Hematopoietic multipotent progenitor cell treated with erythropoietin and hydrocortisone succinate and interleukin-3 and kit ligand, for 15 days (in vitro differentiated cells): ENCODE results near the gene PEAK3.
"Not testable (repeated sequence)": the region's sequence is repeated elsewhere in the genome, so short reads cannot be mapped to it uniquely, and the experiment has no call there.

Experiments used
- DNase-seq: peaks from one replicate; pipeline ENCODE4 v3.0.0-alpha.2; 2015; ENCODE audit warnings: low spot score

The PEAK3 gene

DNA sequence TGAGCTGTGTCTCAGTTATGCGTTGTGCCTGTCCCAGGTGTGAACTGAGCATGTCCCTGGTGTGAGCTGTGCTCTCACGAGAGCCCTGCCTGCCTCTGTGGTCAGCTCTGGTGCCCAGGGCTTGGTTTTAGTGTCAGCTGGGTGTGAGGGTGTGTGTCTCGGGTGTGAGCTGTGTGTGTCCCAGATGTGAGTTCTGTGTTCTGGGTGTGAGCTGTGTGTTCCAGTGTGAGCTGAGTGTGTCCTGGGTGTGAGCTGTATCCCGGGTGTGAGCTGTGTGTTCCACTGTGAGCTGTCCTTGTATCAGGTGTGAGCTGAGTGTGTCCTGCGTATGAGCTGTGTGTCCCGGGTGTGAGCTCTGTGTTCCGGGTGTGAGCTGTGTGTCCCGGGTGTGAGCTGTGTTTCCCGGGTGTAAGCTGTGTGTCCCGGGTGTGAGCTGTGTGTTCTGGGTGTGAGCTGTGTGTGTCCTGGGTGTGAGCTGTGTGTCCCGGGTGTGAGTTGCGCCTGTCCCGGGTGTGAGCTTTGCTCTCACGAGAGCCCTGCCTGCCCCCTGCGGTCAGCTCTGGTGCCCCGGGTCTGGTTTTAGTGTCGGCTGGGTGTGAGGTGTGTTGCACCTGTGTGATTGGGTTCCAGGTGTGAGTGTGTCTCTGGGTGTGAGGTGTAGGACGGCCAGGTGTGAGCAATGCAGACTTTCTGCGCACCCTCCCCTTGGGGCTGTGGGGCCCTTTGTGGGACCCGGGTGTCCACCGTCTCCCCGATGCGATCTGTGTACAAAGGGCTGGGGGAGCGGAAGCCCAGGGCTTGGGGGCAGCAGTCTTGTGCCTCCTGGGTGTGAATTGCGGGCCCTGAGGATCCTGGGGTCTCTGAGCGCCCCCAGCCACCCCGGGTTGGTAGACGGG, 7.1 kb upstream of the PEAK3 start:
- DNase-seq: no peak

DNA sequence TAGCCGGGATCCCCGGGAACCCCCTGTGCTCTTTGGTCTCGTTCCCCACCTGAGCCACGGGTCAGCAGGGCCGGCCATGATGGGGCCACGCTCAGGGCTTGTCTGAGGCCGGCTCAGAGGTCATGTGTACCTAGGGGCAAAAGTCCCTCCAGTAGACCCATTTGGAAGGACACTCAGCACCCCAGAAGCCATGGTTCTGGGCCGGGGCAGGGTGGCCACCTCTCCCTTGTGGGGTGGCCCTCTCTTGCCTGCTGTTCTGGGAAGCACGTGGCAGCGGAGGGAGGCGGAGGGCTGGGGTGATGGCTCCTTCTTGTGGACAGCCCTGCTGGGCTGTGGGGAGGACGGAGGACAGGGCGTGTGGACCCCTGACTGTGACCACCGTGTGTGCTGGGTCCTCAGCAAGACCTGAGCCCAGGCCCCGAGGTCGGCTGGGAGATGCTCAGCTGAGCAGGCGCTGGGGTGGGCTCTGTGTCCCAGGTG, 6.4 kb upstream of the PEAK3 start:
- no peak for DNase-seq

DNA sequence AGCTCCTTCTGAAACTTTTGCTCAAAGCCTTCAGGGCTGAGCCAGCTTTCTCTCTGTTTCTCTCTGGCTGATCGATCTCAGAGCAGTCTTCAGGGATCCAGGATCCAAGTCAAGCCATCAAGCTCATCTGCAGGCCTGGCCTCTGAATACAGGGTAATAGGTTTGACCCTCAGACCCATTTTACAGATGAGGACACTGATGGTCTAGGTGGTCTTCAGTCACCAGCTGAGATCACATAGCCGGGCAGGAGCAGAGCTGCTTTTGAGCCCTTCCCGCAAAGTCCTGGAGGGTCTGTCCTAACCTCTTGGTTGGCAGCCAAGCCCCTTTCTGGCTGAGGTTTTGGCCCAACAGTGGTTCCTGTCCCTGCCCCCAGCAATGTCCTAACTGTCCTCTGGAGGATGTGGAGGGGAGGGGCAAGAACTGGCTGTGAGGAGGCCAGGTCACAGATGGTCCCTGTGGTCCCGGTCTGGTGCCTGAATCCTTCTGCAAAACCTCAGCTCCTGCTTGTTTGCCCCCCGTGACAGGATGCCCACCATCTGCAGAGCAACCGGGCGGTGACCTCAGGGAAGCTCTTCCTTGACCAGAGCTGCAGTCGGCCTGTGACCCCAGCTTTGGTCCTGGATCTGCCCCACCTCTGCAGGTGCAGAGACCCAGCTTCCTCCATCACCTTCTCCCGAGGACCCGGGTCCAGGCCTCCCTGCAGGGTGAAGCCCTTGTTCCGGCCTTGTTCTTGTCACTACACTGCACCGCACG, 5.8 kb upstream of the PEAK3 start:
- no peak for DNase-seq

DNA sequence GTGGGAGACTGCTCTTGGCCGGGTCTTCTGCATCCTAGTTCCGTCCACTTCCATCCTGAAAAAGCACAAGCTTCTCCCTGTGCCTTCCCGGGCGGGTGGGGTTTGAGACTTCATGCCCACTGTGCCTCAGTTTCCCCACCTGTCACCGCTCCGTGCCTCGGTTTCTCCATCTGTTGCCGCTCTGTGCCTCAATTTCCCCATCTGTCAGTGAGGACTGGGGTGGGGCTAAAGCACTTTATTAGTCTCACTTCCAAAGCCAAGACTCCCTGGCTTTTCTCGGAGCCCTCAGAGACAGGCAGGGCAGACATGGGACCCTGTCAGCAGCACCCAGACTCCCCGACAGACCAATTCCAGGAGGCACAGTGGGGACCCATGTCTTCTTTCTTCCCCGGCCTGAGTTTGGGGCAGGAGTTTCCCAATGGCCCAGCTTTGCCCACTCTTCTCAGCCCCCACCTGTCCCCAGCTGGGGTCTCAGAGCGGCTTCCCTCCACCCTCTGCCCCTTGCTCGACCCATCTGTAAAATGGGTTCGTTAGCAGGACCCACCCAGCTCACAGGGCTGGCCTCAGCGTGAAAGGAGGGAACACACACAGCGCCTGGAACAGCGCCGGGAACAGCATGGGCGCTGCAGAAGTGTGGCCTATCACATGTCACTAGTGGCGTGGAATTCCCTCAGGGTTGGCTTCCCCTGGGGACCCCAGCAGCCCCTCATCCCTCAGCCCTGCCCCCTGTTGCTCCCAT, 4.6 kb upstream of the PEAK3 start:
- DNase-seq: no peak

DNA sequence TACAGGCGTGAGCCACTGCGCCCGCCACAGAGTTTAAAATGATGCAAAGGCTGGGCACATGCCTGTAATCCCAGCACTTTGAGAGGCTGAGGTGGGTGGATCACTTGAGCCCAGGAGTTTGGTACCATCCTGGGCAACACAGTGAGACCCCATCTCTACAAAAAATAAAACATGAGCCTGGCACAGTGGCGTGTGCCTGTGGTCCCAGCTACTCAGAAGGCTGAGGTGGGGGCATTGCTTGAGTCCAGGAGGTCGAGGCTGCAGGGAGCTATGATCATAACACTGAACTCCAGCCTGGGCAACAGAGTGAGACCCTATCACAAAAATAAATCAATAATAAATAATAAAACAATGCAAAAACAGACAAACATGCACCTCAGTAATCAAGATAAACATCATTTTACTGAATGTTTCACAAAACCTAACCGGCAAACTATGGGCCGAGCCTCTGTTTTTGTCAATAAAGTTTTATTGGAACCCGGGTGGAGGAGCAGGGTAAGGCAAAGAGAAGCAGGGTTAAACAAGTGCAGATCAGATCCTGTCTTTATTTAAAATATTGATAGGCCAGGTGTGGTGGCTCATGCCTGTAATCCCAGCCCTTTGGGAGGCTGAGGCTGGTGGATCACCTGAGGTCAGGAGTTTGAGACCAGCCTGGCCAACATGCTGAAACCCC, 2.0 kb upstream of the PEAK3 start:
- no peak for DNase-seq

DNA sequence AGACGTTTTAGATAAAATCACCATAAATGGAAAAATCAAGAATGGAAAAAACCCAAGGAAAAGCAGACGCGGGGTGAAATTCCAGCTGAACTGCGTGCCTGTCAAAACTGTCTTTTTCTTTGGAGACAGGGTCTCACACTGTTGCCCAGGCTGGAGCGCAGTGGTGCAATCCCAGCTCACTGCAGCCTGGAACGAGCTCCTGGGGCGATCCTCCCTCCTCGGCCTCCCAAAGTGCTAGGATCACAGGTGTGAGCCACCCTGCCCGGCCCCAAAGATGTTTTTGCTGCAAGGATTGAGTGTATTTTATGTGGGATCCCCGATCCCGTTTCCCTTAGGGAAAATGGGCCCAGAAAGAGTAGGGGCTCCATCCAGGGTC, 875 bp upstream of the PEAK3 start:
- DNase-seq: no peak

DNA sequence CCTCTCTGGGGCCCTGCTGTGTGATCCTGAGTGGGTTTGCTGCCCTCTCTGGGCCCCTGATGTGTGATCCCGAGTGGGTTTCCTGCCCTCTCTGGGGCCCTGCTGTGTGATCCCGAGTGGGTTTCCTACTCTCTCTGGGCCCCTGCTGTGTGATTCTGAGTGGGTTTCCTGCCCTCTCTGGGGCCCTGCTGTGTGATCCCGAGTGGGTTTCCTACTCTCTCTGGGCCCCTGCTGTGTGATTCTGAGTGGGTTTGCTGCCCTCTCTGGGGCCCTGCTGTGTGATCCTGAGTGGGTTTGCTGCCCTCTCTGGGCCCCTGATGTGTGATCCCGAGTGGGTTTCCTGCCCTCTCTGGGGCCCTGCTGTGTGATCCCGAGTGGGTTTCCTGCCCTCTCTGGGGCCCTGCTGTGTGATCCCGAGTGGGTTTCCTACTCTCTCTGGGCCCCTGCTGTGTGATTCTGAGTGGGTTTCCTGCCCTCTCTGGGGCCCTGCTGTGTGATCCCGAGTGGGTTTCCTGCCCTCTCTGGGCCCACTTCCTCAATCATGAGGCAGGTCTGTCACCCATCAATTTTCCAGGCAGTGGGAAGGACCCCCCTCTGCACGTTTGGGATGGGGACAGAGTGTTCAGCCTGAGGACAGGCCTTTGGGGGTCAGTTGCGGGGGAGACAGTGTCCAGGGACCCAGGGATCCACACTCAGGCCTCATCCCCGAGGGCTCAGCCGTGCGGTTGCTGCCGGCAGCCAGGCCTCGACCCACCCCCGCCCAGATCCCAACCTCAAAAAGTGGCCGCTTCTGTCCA, 512 bp downstream of the PEAK3 start:
- not testable (repeated sequence) for DNase-seq

DNA sequence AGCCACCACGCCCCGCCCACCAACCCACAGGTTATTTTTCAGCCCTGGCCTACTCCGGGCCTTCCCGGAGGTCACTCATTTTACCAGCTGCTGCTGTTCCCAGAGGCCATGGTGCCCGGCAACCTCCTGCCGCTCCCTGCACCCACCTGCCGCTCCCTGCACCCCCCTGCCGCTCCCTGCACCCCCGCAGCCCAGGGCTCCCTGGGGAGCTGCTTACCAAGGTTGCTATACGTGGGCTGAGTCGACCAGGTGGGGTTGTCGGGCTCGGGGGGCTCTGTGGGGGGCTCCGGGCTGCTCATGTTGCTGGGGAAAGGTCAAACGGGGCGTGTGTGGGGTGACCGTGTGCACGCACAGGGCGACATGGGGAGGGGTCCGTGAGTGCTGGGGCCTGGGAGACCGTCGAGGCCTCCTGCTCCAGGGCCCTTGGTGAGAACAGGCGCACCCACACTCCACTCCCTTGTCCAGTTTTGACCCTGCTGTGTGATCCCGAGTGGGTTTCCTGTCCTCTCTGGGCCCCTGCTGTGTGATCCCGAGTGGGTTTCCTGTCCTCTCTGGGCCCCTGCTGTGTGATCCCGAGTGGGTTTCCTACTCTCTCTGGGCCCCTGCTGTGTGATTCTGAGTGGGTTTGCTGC, 1.2 kb downstream of the PEAK3 start:
- no peak for DNase-seq

DNA sequence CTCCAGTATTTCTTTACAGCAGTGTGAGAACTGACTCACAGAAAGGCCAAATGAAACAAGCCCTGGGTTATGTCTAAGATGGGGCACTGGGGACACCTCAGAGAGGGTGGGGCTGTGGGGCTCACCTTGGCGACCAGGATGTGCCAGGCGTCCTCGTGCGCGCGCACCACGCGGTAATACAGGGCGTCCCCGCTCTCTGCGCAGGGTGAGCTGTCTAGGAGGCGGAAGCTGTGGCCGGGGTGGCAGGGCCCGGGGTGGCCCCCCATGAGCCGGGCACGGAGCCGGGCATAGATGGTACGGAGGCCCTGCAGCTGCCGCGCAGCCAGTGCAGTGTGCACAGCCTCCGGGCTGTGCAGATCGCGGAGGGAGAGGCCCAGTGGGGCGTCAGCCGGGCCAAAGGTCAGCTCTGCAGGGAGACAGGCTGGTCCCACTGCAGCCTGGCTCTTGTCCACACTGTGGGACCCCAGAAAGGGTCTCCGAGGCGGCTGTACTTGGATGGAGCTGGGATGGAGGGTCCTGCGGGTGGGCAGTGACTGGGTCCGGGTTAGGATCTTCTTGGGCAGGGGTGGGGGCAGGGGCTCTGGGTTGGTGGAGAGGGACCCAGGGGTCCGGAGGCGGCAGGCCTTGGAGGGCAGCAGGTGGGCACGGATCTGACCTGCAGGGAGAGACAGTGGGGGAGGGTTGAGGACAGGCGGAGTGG, 3.4 kb downstream of the PEAK3 start:
- no peak for DNase-seq

DNA sequence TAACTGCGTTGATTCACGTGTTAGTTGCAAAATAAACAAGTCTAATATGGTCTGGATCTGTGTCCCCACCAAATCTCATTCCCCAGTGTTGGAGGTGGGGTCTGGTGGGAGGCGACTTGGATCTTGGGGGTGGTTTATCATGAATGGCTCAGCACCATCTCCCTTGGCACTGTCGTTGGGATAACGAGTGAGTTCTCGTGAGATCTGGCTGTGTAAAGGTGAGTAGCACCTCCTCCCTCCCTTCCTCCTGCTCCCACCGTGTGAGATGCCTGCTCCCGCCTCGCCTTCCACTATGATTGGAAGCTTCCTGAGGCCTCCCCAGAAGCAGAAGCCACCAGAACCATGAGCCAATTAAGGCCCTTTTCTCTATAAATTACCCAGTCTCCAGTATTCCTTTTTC, 4.8 kb downstream of the PEAK3 start:
- DNase-seq: no peak

DNA sequence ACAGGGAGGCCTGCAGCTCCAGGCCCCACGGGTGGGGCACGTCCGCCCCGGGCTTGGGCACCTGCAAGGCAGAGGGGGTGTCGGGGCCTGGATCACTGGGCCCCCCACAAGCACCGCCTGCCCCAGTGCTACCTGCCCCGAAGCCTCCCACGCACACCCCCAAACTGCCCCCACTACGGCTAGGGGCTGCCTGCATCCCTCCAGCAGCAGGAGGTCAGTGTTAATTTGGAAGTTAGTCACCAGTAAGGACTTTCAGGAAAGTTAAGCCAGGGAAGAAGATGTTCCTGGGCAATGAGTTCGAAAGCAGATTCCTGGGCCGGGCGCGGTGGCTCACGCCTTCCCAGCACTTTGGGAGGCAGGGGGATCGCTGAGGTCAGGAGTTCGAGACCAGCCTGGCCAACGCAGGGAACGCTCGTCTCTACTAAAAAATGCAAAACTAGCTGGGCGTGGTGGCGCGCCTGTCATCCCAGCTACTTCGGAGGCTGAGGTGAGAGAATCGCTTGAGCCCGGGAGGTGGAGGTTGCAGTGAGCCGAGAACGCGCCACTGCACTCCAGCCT, 5.5 kb downstream of the PEAK3 start:
- no peak for DNase-seq

DNA sequence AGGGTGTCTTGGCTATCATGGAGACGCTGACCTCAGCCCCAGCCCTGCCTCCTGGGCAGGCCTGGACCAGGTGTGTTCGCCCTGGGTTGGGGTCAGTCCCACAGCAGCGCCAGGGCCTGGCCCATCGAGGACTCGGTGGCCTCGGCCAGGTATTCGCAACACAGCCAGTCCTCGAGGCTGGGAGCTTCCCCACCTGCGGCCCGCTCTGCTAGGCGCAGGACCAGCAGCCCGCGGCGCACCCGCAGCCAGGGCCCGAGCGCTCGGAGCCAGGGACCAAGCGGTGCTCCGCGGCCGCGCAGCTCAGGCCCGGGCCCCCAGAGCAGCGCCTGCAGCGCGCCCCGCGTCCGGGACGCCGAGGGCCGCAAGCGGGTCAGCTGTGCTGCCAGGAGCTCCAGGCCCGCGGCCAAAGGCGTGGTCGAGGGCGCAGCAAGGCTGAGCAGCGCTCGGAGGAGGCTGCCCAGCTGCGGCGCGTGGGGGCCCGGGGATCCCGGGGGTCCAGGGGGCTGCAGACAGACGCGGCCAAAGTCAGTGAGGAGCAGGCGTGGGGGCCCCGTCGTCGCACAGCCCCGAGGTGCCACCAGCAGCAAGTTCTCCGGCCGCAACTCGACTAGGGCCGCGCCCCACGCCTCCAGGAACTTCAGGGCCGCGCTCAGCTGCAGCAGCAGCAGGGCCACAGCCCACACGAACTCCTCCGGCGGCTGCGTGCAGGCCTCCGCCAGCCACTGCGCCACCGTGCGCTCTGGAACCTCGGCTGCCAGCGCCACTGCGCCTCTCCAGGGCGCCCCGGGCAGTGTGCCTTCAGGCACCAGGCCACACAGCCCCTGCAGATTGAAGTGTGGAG, 6.2 kb downstream of the PEAK3 start:
- no peak for DNase-seq

DNA sequence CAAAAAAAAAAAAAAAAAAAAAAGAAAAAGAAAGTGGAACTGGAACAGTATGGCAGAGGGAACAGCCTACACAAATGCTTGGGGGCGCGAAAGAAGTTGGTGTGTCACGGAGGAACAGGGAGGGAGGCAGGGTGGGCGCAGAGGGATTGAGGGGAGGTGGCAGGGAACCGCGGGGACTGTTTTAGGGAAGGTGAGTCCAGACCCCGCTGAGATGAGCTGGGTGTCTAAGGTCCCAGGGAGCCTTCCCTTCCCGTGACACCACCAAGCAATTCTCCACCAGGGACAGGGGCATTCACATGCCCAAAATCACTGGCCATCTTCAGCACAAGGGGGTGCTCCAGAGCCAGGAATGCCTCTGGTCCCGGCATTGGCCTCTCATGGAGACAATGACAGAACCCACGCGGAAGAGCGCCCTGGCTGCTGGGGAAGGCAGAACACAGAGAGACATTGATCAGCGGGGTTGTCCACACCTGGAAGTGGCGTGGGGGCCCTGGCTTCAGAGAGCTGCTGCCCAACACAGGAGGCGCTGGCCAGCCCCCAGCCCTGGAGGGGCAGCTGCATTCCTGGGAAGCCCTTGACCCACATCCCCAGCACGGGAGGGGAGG, 6.9 kb downstream of the PEAK3 start:
- peak; percentile 47 for DNase-seq

DNA sequence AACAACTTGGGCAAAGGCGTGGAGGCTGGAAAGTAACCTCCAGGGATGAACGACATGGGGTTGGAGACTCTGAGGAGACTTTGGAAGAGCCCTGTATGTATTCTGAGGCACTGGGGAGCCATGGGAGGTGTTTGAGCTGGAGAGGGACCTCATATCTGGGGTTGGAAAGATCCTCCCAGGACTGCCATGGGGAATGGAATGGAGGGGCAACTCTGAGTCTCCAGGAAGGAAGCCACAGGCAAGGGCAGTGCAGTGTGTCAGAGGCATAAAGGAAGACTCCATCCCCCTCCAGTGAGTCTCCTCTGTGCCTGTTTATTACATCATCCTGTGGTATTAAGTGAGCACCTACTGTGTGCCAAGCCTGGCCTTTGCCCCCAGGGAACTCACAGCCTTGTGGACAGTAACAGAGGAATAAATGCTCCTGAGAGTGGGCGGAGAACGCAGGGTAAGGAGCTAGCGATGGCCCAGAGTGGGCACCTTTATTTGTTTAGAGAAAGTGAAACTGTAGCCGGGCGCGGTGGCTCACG, 7.7 kb downstream of the PEAK3 start:
- no peak for DNase-seq

DNA sequence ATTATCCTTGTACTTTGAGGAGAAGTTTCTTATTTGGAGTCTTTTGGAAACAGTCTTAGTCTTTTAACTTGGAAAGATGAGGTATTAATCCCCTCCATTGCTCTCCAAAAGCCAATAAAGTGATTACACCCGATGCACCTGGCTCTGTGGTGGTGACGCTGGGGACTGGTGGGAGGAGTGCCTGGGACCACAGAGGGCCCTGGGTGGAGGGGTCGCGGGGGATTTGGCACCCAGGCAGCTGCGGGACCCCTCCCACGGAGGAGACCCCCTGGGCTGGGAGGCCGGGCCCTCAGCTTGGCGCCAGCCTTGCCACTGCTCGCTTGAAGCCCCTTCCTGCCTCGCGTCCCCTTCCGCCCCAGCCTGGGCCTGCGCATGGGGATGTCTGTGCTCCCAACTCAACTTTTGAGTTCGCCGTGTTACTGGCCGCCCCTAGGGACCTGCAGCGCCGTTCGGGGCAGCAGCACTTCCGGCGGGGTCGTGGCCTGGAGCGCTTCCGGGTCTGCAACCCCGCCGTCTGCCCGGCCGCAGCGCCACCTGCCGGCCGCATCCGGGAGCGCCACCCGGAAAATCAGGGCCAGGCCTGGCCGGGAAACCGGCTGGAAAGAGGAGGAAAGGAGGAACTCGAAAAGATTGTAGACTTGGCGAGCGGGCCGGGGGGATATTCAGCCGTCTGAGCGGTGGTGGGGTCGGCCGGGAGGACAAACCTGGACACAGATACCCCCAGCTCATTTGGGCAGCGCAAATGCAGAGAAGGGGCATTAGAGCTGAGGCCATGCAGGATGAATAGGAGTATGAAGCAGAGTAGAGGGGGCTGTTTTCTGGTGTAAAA, 8.4 kb downstream of the PEAK3 start:
- peak; percentile 73 for DNase-seq

DNA sequence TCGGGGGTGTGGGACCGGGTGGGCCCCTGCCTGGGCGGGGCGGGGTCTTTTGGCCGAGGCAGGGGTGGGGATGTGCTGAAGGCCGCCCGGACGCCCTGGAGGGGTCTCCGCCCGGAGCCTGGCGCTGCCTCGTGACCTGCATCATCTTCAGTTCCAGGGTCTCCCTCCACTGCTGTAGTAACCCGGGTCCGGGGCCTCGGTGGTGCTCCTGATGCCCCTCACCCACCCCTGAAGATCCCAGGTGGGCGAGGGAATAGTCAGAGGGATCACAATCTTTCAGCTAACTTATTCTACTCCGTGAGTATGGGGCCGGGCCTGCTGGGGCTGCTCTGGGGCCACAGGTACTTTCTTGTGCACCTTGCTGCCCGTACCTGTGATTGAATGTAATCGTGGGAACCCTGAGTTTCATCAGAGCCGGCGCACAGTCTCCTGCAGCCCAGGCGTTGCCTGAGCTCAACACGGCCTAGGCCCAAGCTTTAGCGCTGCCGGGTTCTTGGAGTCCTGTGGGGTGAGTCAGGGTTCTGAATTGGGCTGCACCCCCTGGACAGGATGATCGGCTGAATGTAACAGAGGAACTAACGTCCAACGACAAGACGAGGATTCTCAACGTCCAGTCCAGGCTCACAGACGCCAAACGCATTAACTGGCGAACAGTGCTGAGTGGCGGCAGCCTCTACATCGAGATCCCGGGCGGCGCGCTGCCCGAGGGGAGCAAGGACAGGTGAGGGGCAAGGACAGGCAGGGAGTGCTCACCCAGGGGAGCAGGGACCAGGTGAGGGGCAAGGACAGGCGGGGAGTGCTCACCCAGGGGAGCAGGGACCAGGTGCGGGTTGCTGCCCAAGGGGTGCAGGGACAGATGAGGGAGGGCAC, 10.5 kb downstream of the PEAK3 start:
- peak; percentile 30 for DNase-seq
